WTC11 (cell line): ENCODE results near the gene TIMM13. TPM values are rescaled to one million over a fixed set of nuclear protein-coding genes. Genes with fewer than 3 reads are reported as not detected.
A peak's percentile ranks its signal among the peaks of the same experiment; 100 is the strongest.

ENCODE experiments used
- ATAC-seq: fragments of 200-7000 bp; cut with Tn5 transposase; 2 replicates; pipeline ENCODE4 v1.10.0; 2021; ENCODE audit warnings: mild to moderate bottlenecking, moderate library complexity
- CTCF ChIA-PET: fragments of 300-600 bp; sonication (Branson Sonifier 250); formaldehyde crosslinking; loops from one replicate; lab custom pipeline; 2021; ENCODE audit warnings: antibody characterized with exemption; lab: Charles Lee
- POLR2A ChIA-PET: fragments of 350-600 bp; sonication (Branson Sonifier 250); formaldehyde crosslinking; loops from one replicate; lab custom pipeline; 2021; ENCODE audit warnings: antibody characterized with exemption; lab: Charles Lee
- DNase-seq: peaks from one replicate; pipeline ENCODE4 v3.0.0; 2021; ENCODE audit warnings: low spot score
- H3K27ac Mint-ChIP-seq: 2 replicates; pipeline ENCODE4 v1.8.0; 2021; ENCODE audit warnings: mixed read lengths
- H3K27me3 Mint-ChIP-seq: 2 replicates; pipeline ENCODE4 v1.8.0; 2021; ENCODE audit warnings: low read depth, mild to moderate bottlenecking, moderate library complexity, mixed read lengths
- H3K36me3 Mint-ChIP-seq: 2 replicates; pipeline ENCODE4 v1.8.0; 2021; ENCODE audit warnings: mixed read lengths
- H3K4me1 Mint-ChIP-seq: 2 replicates; pipeline ENCODE4 v1.8.0; 2022; ENCODE audit warnings: mixed read lengths
- H3K4me3 Mint-ChIP-seq: 2 replicates; pipeline ENCODE4 v1.8.0; 2021; ENCODE audit warnings: mild to moderate bottlenecking, moderate library complexity, mixed read lengths
- H3K9me3 Mint-ChIP-seq: 2 replicates; pipeline ENCODE4 v1.8.0; 2021; ENCODE audit warnings: mixed read lengths
- ATF1 ChIP-seq: sonication (generic); formaldehyde crosslinking; IDR thresholded peaks from 2 replicates; pipeline ENCODE4 v1.8.1; 2023; ENCODE audit warnings: mild to moderate bottlenecking, moderate library complexity, missing genetic modification reagents
- HMGA2 ChIP-seq: fragments of 250-450 bp; sonication (Bioruptor Pico); IDR thresholded peaks from 2 replicates; pipeline ENCODE4 v1.4.0; 2021; ENCODE audit warnings: mild to moderate bottlenecking, moderate library complexity
- MYBL2 ChIP-seq: sonication (generic); formaldehyde crosslinking; IDR thresholded peaks from 2 replicates; pipeline ENCODE4 v1.8.1; 2023; ENCODE audit warnings: mild to moderate bottlenecking, moderate library complexity, missing genetic modification reagents
- NFATC4 ChIP-seq: fragments of 250-450 bp; sonication (Bioruptor Pico); IDR thresholded peaks from 2 replicates; pipeline ENCODE4 v1.9.0; 2021; ENCODE audit warnings: mild to moderate bottlenecking
- SOX15 ChIP-seq: fragments of 250-450 bp; sonication (Bioruptor Pico); IDR thresholded peaks from 2 replicates; pipeline ENCODE4 v1.9.0; 2021; ENCODE audit warnings: mild to moderate bottlenecking
- TEAD1 ChIP-seq: sonication (generic); formaldehyde crosslinking; IDR thresholded peaks from 2 replicates; pipeline ENCODE4 v1.8.0; 2022; ENCODE audit warnings: mild to moderate bottlenecking, missing genetic modification reagents
- ZNF121 ChIP-seq: sonication (generic); formaldehyde crosslinking; IDR thresholded peaks from 2 replicates; pipeline ENCODE4 v1.8.0; 2023; ENCODE audit warnings: missing genetic modification reagents
- ZNF317 ChIP-seq: sonication (generic); formaldehyde crosslinking; IDR thresholded peaks from 2 replicates; pipeline ENCODE4 v1.8.1; 2023; ENCODE audit warnings: low read depth, mild to moderate bottlenecking, moderate library complexity, missing genetic modification reagents, borderline replicate concordance
- ZNF396 ChIP-seq: fragments of 250-450 bp; sonication (Bioruptor Pico); IDR thresholded peaks from 2 replicates; pipeline ENCODE4 v1.8.0; 2021; ENCODE audit warnings: mild to moderate bottlenecking, moderate library complexity, borderline replicate concordance
- total RNA-seq: library from RNA; stranded (reverse); gene quantifications from 3 replicates; pipeline ENCODE4 v1.2.3, GENCODE V29; 2021
- TF ChIP-seq, protein P1 (sequence below): sonication (generic); formaldehyde crosslinking; IDR thresholded peaks from 2 replicates; pipeline ENCODE4 v1.8.1; 2022; ENCODE audit warnings: missing genetic modification reagents, borderline replicate concordance
- TF ChIP-seq, protein P2 (sequence below): sonication (generic); formaldehyde crosslinking; IDR thresholded peaks from 2 replicates; pipeline ENCODE4 v1.8.0; 2023; ENCODE audit warnings: missing genetic modification reagents
- TF ChIP-seq, protein P3 (sequence below): fragments of 250-450 bp; sonication (Bioruptor Pico); IDR thresholded peaks from 2 replicates; pipeline ENCODE4 v2.1.2; 2022; ENCODE audit warnings: mild to moderate bottlenecking, moderate library complexity
- TF ChIP-seq, protein P4 (sequence below): sonication (generic); formaldehyde crosslinking; conservative IDR thresholded peaks from 2 replicates; pipeline ENCODE4 v1.8.1; 2022; ENCODE audit warnings: mild to moderate bottlenecking, missing genetic modification reagents
- TF ChIP-seq, protein P5 (sequence below): sonication (generic); formaldehyde crosslinking; IDR thresholded peaks from 2 replicates; pipeline ENCODE4 v1.8.1; 2023; ENCODE audit warnings: mild to moderate bottlenecking, moderate library complexity, missing genetic modification reagents
- TF ChIP-seq, protein P6 (sequence below): sonication (generic); formaldehyde crosslinking; IDR thresholded peaks from 2 replicates; pipeline ENCODE4 v1.8.1; 2022; ENCODE audit warnings: mild to moderate bottlenecking, moderate library complexity, missing genetic modification reagents
- TF ChIP-seq, protein P7 (sequence below): sonication (generic); formaldehyde crosslinking; IDR thresholded peaks from 2 replicates; pipeline ENCODE4 v1.8.0; 2022; ENCODE audit warnings: missing genetic modification reagents

The TIMM13 gene
- total RNA-seq, 1 experiment from 2014 or later, result 342 TPM

DNA sequence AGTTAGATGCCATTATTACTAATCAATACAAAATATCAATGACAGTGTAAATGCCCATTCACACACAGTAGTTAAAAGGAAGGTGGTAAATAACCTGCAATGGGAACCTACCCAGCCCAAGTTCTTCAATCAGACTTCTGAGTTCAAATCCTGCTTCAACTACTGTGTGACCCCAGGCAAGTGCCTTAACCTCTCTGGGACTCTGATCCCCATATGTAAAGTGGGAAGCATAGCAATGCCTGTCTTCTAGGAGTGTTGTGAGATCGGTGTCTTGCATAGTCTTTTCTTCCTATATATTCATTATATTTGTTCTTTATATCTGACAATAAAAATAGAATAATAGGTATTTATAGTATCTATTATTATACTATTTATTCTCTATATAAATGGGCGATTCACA, 6.9 kb downstream of the TIMM13 start (continued):
- TF ChIP-seq, protein P1, sequence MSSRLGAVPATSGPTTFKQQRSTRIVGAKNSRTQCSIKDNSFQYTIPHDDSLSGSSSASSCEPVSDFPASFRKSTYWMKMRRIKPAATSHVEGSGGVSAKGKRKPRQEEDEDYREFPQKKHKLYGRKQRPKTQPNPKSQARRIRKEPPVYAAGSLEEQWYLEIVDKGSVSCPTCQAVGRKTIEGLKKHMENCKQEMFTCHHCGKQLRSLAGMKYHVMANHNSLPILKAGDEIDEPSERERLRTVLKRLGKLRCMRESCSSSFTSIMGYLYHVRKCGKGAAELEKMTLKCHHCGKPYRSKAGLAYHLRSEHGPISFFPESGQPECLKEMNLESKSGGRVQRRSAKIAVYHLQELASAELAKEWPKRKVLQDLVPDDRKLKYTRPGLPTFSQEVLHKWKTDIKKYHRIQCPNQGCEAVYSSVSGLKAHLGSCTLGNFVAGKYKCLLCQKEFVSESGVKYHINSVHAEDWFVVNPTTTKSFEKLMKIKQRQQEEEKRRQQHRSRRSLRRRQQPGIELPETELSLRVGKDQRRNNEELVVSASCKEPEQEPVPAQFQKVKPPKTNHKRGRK, result no peak
- TF ChIP-seq SOX15 (CRISPR knock-in tag) (no peak), MYBL2 (no peak), ZNF396 (no peak), NFATC4 (CRISPR knock-in tag) (no peak), ZNF317 (CRISPR knock-in tag) (no peak), ATF1 (CRISPR knock-in tag) (no peak), TEAD1 (CRISPR knock-in tag) (no peak)
- TF ChIP-seq, protein P2, sequence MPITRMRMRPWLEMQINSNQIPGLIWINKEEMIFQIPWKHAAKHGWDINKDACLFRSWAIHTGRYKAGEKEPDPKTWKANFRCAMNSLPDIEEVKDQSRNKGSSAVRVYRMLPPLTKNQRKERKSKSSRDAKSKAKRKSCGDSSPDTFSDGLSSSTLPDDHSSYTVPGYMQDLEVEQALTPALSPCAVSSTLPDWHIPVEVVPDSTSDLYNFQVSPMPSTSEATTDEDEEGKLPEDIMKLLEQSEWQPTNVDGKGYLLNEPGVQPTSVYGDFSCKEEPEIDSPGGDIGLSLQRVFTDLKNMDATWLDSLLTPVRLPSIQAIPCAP (CRISPR knock-in tag), result no peak
- TF ChIP-seq, protein P3, sequence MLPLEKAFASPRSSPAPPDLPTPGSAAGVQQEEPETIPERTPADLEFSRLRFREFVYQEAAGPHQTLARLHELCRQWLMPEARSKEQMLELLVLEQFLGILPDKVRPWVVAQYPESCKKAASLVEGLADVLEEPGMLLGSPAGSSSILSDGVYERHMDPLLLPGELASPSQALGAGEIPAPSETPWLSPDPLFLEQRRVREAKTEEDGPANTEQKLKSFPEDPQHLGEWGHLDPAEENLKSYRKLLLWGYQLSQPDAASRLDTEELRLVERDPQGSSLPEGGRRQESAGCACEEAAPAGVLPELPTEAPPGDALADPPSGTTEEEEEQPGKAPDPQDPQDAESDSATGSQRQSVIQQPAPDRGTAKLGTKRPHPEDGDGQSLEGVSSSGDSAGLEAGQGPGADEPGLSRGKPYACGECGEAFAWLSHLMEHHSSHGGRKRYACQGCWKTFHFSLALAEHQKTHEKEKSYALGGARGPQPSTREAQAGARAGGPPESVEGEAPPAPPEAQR (CRISPR knock-in tag), result no peak
- TF ChIP-seq, protein P4, sequence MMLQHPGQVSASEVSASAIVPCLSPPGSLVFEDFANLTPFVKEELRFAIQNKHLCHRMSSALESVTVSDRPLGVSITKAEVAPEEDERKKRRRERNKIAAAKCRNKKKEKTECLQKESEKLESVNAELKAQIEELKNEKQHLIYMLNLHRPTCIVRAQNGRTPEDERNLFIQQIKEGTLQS (CRISPR knock-in tag), result no peak
- TF ChIP-seq, protein P5, sequence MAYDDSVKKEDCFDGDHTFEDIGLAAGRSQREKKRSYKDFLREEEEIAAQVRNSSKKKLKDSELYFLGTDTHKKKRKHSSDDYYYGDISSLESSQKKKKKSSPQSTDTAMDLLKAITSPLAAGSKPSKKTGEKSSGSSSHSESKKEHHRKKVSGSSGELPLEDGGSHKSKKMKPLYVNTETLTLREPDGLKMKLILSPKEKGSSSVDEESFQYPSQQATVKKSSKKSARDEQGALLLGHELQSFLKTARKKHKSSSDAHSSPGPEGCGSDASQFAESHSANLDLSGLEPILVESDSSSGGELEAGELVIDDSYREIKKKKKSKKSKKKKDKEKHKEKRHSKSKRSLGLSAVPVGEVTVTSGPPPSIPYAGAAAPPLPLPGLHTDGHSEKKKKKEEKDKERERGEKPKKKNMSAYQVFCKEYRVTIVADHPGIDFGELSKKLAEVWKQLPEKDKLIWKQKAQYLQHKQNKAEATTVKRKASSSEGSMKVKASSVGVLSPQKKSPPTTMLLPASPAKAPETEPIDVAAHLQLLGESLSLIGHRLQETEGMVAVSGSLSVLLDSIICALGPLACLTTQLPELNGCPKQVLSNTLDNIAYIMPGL (CRISPR knock-in tag), result no peak

DNA sequence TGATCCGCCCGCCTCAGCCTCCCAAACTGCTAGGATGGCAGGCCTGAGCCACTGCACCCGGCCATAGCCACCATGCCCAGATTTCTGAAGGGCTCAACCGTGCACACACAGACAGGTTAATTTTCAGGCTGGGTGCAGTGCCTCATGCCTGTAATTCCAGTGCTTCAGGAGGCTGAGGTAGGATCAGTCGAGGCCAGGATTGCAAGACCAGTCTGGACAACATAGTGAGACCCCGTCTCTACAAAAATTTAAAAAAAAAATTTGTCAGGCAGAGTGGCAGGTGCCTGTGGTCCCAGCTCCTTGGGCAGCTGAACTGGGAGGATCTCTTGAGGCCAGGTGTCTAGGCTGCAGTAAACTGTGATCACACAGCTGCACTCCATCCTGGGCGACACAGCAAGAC, 7.6 kb downstream of the TIMM13 start:
- Mint-ChIP-seq H3K27ac (no peak overlapping the region), H3K9me3 (no peaks in the 10 kb centered on the region), H3K36me3 (peaks cover 4% of the 10 kb centered on the region; the same call in 1 of the 2 replicates), H3K4me3 (no peak overlapping the region), H3K4me1 (no peaks in the 10 kb centered on the region), H3K27me3 (peaks cover 12% of the 10 kb centered on the region)
- CTCF ChIA-PET, result interaction anchor here (0.7 kb wide), 1 partner anchor 37 kb away, joined by 3 read pairs; no protein-coding TSS in a partner anchor
- DNase-seq (no peak), ATAC-seq (no peak)
- POLR2A ChIA-PET, result interaction anchor here (0.7 kb wide), 1 partner anchor 26 kb away, joined by 6 read pairs; no protein-coding TSS in a partner anchor
- peak; percentile 19; the same call in 1 of the 2 replicates for TF ChIP-seq ZNF121 (CRISPR knock-in tag)
- TF ChIP-seq, protein P6, sequence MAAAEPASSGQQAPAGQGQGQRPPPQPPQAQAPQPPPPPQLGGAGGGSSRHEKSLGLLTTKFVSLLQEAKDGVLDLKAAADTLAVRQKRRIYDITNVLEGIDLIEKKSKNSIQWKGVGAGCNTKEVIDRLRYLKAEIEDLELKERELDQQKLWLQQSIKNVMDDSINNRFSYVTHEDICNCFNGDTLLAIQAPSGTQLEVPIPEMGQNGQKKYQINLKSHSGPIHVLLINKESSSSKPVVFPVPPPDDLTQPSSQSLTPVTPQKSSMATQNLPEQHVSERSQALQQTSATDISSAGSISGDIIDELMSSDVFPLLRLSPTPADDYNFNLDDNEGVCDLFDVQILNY, result no peak
- TF ChIP-seq, protein P7, sequence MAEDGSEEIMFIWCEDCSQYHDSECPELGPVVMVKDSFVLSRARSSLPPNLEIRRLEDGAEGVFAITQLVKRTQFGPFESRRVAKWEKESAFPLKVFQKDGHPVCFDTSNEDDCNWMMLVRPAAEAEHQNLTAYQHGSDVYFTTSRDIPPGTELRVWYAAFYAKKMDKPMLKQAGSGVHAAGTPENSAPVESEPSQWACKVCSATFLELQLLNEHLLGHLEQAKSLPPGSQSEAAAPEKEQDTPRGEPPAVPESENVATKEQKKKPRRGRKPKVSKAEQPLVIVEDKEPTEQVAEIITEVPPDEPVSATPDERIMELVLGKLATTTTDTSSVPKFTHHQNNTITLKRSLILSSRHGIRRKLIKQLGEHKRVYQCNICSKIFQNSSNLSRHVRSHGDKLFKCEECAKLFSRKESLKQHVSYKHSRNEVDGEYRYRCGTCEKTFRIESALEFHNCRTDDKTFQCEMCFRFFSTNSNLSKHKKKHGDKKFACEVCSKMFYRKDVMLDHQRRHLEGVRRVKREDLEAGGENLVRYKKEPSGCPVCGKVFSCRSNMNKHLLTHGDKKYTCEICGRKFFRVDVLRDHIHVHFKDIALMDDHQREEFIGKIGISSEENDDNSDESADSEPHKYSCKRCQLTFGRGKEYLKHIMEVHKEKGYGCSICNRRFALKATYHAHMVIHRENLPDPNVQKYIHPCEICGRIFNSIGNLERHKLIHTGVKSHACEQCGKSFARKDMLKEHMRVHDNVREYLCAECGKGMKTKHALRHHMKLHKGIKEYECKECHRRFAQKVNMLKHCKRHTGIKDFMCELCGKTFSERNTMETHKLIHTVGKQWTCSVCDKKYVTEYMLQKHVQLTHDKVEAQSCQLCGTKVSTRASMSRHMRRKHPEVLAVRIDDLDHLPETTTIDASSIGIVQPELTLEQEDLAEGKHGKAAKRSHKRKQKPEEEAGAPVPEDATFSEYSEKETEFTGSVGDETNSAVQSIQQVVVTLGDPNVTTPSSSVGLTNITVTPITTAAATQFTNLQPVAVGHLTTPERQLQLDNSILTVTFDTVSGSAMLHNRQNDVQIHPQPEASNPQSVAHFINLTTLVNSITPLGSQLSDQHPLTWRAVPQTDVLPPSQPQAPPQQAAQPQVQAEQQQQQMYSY (CRISPR knock-in tag), result no peak
- TF ChIP-seq HMGA2 (CRISPR knock-in tag), result no peak
